HepG2 (cell line): ENCODE measurements around the gene SPON2. TPM values are rescaled to one million over a fixed set of nuclear protein-coding genes. Genes with fewer than 3 reads are reported as not detected.
A peak's percentile ranks its signal among the peaks of the same experiment; 100 is the strongest.

Source experiments
- ATM ChIP-seq: fragments of 450-650 bp; IDR thresholded peaks from 2 replicates; pipeline ENCODE4 v1.7.1; 2017; ENCODE audit warnings: mild to moderate bottlenecking, borderline replicate concordance
- FOXK1 ChIP-seq: sonication (generic); formaldehyde crosslinking; IDR thresholded peaks from 2 replicates; pipeline ENCODE4 v1.4.0; 2020; ENCODE audit warnings: low read depth, missing genetic modification reagents, borderline replicate concordance
- FOXP1 ChIP-seq, 2 experiments: fragments of 450-650 bp in 1 of 2; IDR thresholded peaks; 2 replicates each; pipeline ENCODE4 v1.6.1; 2017 to 2018; ENCODE audit warnings: antibody characterized with exemption in 1 of 2
- FUBP1 ChIP-seq: sonication (generic); formaldehyde crosslinking; IDR thresholded peaks from 2 replicates; pipeline ENCODE4 v1.5.1; 2020; ENCODE audit warnings: missing genetic modification reagents, mild to moderate bottlenecking, borderline replicate concordance
- HOXA3 ChIP-seq: sonication (generic); formaldehyde crosslinking; IDR thresholded peaks from 2 replicates; pipeline ENCODE4 v1.5.0; 2020; ENCODE audit warnings: missing genetic modification reagents
- MTERF4 ChIP-seq: sonication (generic); formaldehyde crosslinking; IDR thresholded peaks from 2 replicates; pipeline ENCODE4 v1.8.0; 2023; ENCODE audit warnings: mild to moderate bottlenecking, missing genetic modification reagents
- NR1H2 ChIP-seq: sonication (generic); formaldehyde crosslinking; IDR thresholded peaks from 2 replicates; pipeline ENCODE4 v1.8.1; 2022; ENCODE audit warnings: low read depth, missing genetic modification reagents, borderline replicate concordance
- PHF8 ChIP-seq: sonication (generic); formaldehyde crosslinking; IDR thresholded peaks from 2 replicates; pipeline ENCODE4 v1.5.0; 2020; ENCODE audit warnings: missing genetic modification reagents
- POGZ ChIP-seq: sonication (generic); formaldehyde crosslinking; IDR thresholded peaks from 2 replicates; pipeline ENCODE4 v1.4.0; 2020; ENCODE audit warnings: mild to moderate bottlenecking, missing genetic modification reagents
- REXO4 ChIP-seq: sonication (generic); formaldehyde crosslinking; IDR thresholded peaks from 2 replicates; pipeline ENCODE4 v1.8.0; 2022; ENCODE audit warnings: missing genetic modification reagents, mild to moderate bottlenecking, borderline replicate concordance
- UBTF ChIP-seq: sonication (generic); formaldehyde crosslinking; IDR thresholded peaks from 2 replicates; pipeline ENCODE4 v1.4.0; 2020; ENCODE audit warnings: mild to moderate bottlenecking, missing genetic modification reagents
- ZFX ChIP-seq: sonication (generic); formaldehyde crosslinking; IDR thresholded peaks from 2 replicates; pipeline ENCODE4 v1.4.0; 2020; ENCODE audit warnings: mild to moderate bottlenecking, low read depth, missing genetic modification reagents, moderate library complexity
- ZNF317 ChIP-seq: sonication (generic); formaldehyde crosslinking; IDR thresholded peaks from 2 replicates; pipeline ENCODE4 v1.5.0; 2020; ENCODE audit warnings: mild to moderate bottlenecking, missing genetic modification reagents
- ZNF589 ChIP-seq: sonication (generic); formaldehyde crosslinking; conservative IDR thresholded peaks from 2 replicates; pipeline ENCODE4 v1.8.0; 2022; ENCODE audit warnings: mild to moderate bottlenecking, moderate library complexity, missing genetic modification reagents
- ZNF609 ChIP-seq: sonication (generic); formaldehyde crosslinking; IDR thresholded peaks from 2 replicates; pipeline ENCODE4 v1.4.0; 2020; ENCODE audit warnings: mild to moderate bottlenecking, missing genetic modification reagents, borderline replicate concordance
- ZNF761 ChIP-seq: sonication (generic); formaldehyde crosslinking; conservative IDR thresholded peaks from 2 replicates; pipeline ENCODE4 v1.4.0; 2020; ENCODE audit warnings: mild to moderate bottlenecking, missing genetic modification reagents
- ZNF878 ChIP-seq: sonication (generic); formaldehyde crosslinking; IDR thresholded peaks from 2 replicates; pipeline ENCODE4 v1.8.1; 2023; ENCODE audit warnings: mild to moderate bottlenecking, missing genetic modification reagents, moderate library complexity
- polyA plus RNA-seq, 8 experiments: library from polyadenylated mRNA; depleted of rRNA in 3 of 8; stranded (reverse) in 7 of 8; unstranded in 1 of 8; fragments of >200 nt; fragmentation: Illumina TruSeq in 4 of 8; extraction: Trizol in 4 of 8; gene quantifications; 2 replicates each; pipeline versions ENCODE4 v1.2.1 to v1.2.3, GENCODE V29; 2011 to 2016; ENCODE audit warnings: low read depth in 4 of 8, missing spikeins in 1 of 8, mixed read lengths in 1 of 8; ENCODE audit not compliant: insufficient read depth in 1 of 8
- total RNA-seq, 5 experiments: library from RNA; depleted of rRNA; stranded (reverse); fragments of >200 nt; fragmentation: Illumina TruSeq; extraction: Trizol; gene quantifications; 2 replicates each; pipeline ENCODE4 v1.2.3, GENCODE V29; 2016; ENCODE audit warnings: low read depth in 1 of 5

The SPON2 gene
- total and polyA plus RNA-seq, 2 of the 13 experiments (the other 11 are each of a cell fraction or from before 2014, with no cell fraction given): 17.4 to 55.2 TPM

GRCh38 chr4:1172228-1172851 lies at the start of gene SPON2 (continued):
- no peak for TF ChIP-seq ZNF609 (CRISPR knock-in tag)
- TF ChIP-seq ATM: no peak
- TF ChIP-seq FOXK1: no peak
- no peak for TF ChIP-seq FUBP1 (CRISPR knock-in tag)
- 0 out of 2 replicates have a peak, but pooled peaks have one; percentile 28 for TF ChIP-seq REXO4 (CRISPR knock-in tag)
- no peak for TF ChIP-seq ZNF589 (CRISPR knock-in tag)
- no peak for TF ChIP-seq FOXP1 (IDR thresholded peaks at IDR 0.05)
- no peak for TF ChIP-seq FOXP1 (CRISPR knock-in tag; IDR thresholded peaks at IDR 0.05)
- TF ChIP-seq POGZ (CRISPR knock-in tag): no peak
- peak; percentile 34; the same call in 1 of the 2 replicates for TF ChIP-seq ZFX (CRISPR knock-in tag)
- no peak for TF ChIP-seq ZNF878 (CRISPR knock-in tag)
- no peak for TF ChIP-seq ZNF317
- peak; percentile 9; the same call in 1 of the 2 replicates for TF ChIP-seq HOXA3 (CRISPR knock-in tag)
- no peak for TF ChIP-seq ZNF761 (CRISPR knock-in tag)
- no peak for TF ChIP-seq MTERF4 (CRISPR knock-in tag)
- no peak for TF ChIP-seq NR1H2 (CRISPR knock-in tag)
- peak; percentile 43; the same call in 1 of the 2 replicates for TF ChIP-seq PHF8 (CRISPR knock-in tag)
- TF ChIP-seq UBTF: peak; percentile 69
